HCT116 (cell line): ENCODE results near the gene ELOVL5. TPM values are rescaled to one million over a fixed set of nuclear protein-coding genes. Genes with fewer than 3 reads are reported as not detected.

Experiments used
- ATAC-seq: fragments of 200-7000 bp; cut with Tn5 transposase; 2 replicates; pipeline ENCODE4 v1.9.1; 2020; ENCODE audit warnings: mild to moderate bottlenecking, moderate library complexity
- BruUV-seq: library from RNA; stranded (reverse); fragments of 400-500 nt; replicated peaks from 2 replicates; lab custom pipeline; 2021; lab: Mats Ljungman, UMichigan
- CTCF ChIA-PET: fragments of 300-600 bp; sonication (Branson Sonifier 250); formaldehyde crosslinking; loops from one replicate; lab custom pipeline; 2021; ENCODE audit warnings: antibody characterized with exemption; lab: Charles Lee
- POLR2A ChIA-PET: fragments of 300-600, 350-600 bp; sonication (Branson Sonifier 250); formaldehyde crosslinking; loops from one replicate; lab custom pipeline; 2021; ENCODE audit warnings: antibody characterized with exemption; lab: Charles Lee
- RAD21 ChIA-PET, 2 experiments: fragments of 300-600 bp; sonication (Branson Sonifier 250); formaldehyde crosslinking; loops; one replicate each; lab custom pipeline; 2023; ENCODE audit warnings: low total read pairs in 2 of 2; ENCODE audit not compliant: uncharacterized antibody in 2 of 2, unreplicated experiment in 2 of 2, low non-redundant PET in 1 of 2; lab: Charles Lee
- DNase-seq: peaks from one replicate; pipeline ENCODE4 v3.0.0-alpha.2; 2010; ENCODE audit warnings: low read depth, low spot score
- H2AFZ ChIP-seq: fragments of 200-600 bp; shearing (Covaris generic), sonication (generic); 2 replicates; pipeline ENCODE4 v1.6.1; 2017; ENCODE audit warnings: low read depth, mixed run types, mixed read lengths, antibody characterized with exemption, low read length; ENCODE audit not compliant: poor library complexity, severe bottlenecking
- H3K27ac ChIP-seq: 2 replicates; pipeline ENCODE4 v1.5.1; 2012; ENCODE audit warnings: low read depth, low read length
- H3K27me3 ChIP-seq: fragments of 200-600 bp; sonication (generic); 2 replicates; pipeline ENCODE4 v1.6.1; 2016; ENCODE audit warnings: mixed run types, low read length, mixed read lengths; ENCODE audit not compliant: insufficient read depth
- H3K36me3 ChIP-seq, 2 experiments: fragments of 200-500 bp in 1 of 2; fragments of 200-600 bp in 1 of 2; sonication (Bioruptor generic) in 1 of 2; sonication (generic) in 1 of 2; 2 replicates each; pipeline versions ENCODE4 v1.5.1 to v1.6.1; 2014 to 2016; ENCODE audit warnings: low read length in 2 of 2, inconsistent platforms in 1 of 2, mixed read lengths in 1 of 2, mixed run types in 1 of 2; ENCODE audit not compliant: insufficient read depth in 2 of 2, control insufficient read depth in 1 of 2
- H3K4me1 ChIP-seq, 2 experiments: fragments of 200-600 bp in 1 of 2; sonication (generic) in 1 of 2; 2 replicates each; pipeline versions ENCODE4 v1.5.1 to v1.6.1; 2012 to 2017; ENCODE audit warnings: low read length in 2 of 2, inconsistent platforms in 1 of 2, mild to moderate bottlenecking in 1 of 2, mixed read lengths in 1 of 2, mixed run types in 1 of 2, moderate library complexity in 1 of 2; ENCODE audit not compliant: insufficient read depth in 2 of 2, control insufficient read depth in 1 of 2
- H3K4me2 ChIP-seq: fragments of 200-600 bp; sonication (generic); 2 replicates; pipeline ENCODE4 v1.6.1; 2017; ENCODE audit warnings: mixed run types, low read length, mixed read lengths
- H3K4me3 ChIP-seq, 2 experiments: fragments of 200-600 bp in 1 of 2; sonication (generic) in 1 of 2; replicated peaks in 1 of 2; 2 replicates each; pipeline ENCODE4 v1.5.1; 2011 to 2016; ENCODE audit warnings: low read length in 2 of 2, control low read depth in 1 of 2, low read depth in 1 of 2, mild to moderate bottlenecking in 1 of 2, mixed read lengths in 1 of 2, mixed run types in 1 of 2
- H3K79me2 ChIP-seq: fragments of 200-600 bp; sonication (generic); 2 replicates; pipeline ENCODE4 v1.6.1; 2017; ENCODE audit warnings: mild to moderate bottlenecking, mixed run types, low read length, moderate library complexity, mixed read lengths; ENCODE audit not compliant: insufficient read depth
- H3K9ac ChIP-seq: fragments of 200-600 bp; sonication (generic); 2 replicates; pipeline ENCODE4 v1.6.1; 2016; ENCODE audit warnings: low read length, mixed read lengths
- H3K9me2 ChIP-seq: fragments of 200-600 bp; sonication (generic), shearing (Covaris generic); 2 replicates; pipeline ENCODE4 v1.6.1; 2017; ENCODE audit warnings: mixed run types, mild to moderate bottlenecking, moderate library complexity; ENCODE audit not compliant: insufficient read depth
- H3K9me3 ChIP-seq, 2 experiments: fragments of 200-500 bp in 1 of 2; fragments of 200-600 bp in 1 of 2; sonication (Bioruptor generic) in 1 of 2; sonication (generic) in 1 of 2; 2 replicates each; pipeline ENCODE4 v1.6.1; 2014 to 2017; ENCODE audit warnings: low read length in 2 of 2, mixed read lengths in 2 of 2, inconsistent platforms in 1 of 2, low read depth in 1 of 2, mild to moderate bottlenecking in 1 of 2, mixed run types in 1 of 2, moderate library complexity in 1 of 2; ENCODE audit not compliant: control insufficient read depth in 1 of 2, insufficient read depth in 1 of 2
- H4K20me1 ChIP-seq: fragments of 200-600 bp; sonication (generic), shearing (Covaris generic); 2 replicates; pipeline ENCODE4 v1.6.1; 2017; ENCODE audit warnings: mixed run types, mild to moderate bottlenecking, moderate library complexity; ENCODE audit not compliant: insufficient read depth
- ATF3 ChIP-seq: IDR thresholded peaks from 2 replicates; pipeline ENCODE4 v1.6.1; 2012
- EGR1 ChIP-seq: IDR thresholded peaks from 2 replicates; pipeline ENCODE4 v1.6.1; 2012; ENCODE audit warnings: low read depth
- ELF1 ChIP-seq: IDR thresholded peaks from 2 replicates; pipeline ENCODE4 v1.6.1; 2012; ENCODE audit warnings: low read depth, borderline replicate concordance
- EZH2phosphoT487 ChIP-seq: fragments of 200-600 bp; IDR thresholded peaks from 2 replicates; pipeline ENCODE4 v1.6.1; 2018; ENCODE audit warnings: antibody characterized with exemption, borderline replicate concordance
- FOSL1 ChIP-seq: IDR thresholded peaks from 2 replicates; pipeline ENCODE4 v1.6.1; 2012; ENCODE audit warnings: low read depth
- JUND ChIP-seq: IDR thresholded peaks from 2 replicates; pipeline ENCODE4 v1.6.1; 2012
- POLR2A ChIP-seq: IDR thresholded peaks from 2 replicates; pipeline ENCODE4 v1.7.0; 2011; ENCODE audit warnings: borderline replicate concordance; ENCODE audit not compliant: insufficient read depth, insufficient read length; ENCODE audit errors: extremely low read depth
- POLR2AphosphoS5 ChIP-seq: IDR thresholded peaks from 2 replicates; pipeline ENCODE4 v1.6.1; 2011; ENCODE audit warnings: mild to moderate bottlenecking, low read depth, low read length, moderate library complexity
- RAD21 ChIP-seq: IDR thresholded peaks from 2 replicates; pipeline ENCODE4 v1.6.1; 2012; ENCODE audit warnings: low read depth, mild to moderate bottlenecking
- SIN3A ChIP-seq: IDR thresholded peaks from 2 replicates; pipeline ENCODE4 v1.6.1; 2012; ENCODE audit warnings: low read depth
- SRF ChIP-seq: IDR thresholded peaks from 2 replicates; pipeline ENCODE4 v1.6.1; 2012; ENCODE audit warnings: low read depth
- TCF7L2 ChIP-seq: IDR thresholded peaks from 2 replicates; pipeline ENCODE4 v1.7.0; 2011; ENCODE audit warnings: borderline replicate concordance, inconsistent platforms; ENCODE audit not compliant: insufficient read depth, insufficient read length; ENCODE audit errors: extremely low read depth
- ZBTB33 ChIP-seq: IDR thresholded peaks from 2 replicates; pipeline ENCODE4 v1.6.1; 2011; ENCODE audit warnings: mild to moderate bottlenecking, low read length, moderate library complexity; ENCODE audit not compliant: insufficient replicate concordance; ENCODE audit errors: extremely low read depth
- ZFX ChIP-seq: fragments of 450-650 bp; IDR thresholded peaks from 2 replicates; pipeline ENCODE4 v1.6.1; 2017
- ZNF274 ChIP-seq: fragments of 200-500 bp; sonication (Bioruptor generic); IDR thresholded peaks from 2 replicates; pipeline ENCODE4 v1.6.1; 2014; ENCODE audit warnings: mild to moderate bottlenecking, low read depth, low read length, inconsistent platforms
- intact Hi-C: fragments of 100-400 bp; cut with micrococcal nuclease; formaldehyde crosslinking; loops from 2 replicates; pipeline ENCODE4 v1.10.0; 2022
- total RNA-seq: library from RNA; stranded (reverse); gene quantifications from one replicate; pipeline ENCODE4 v1.2.1, GENCODE V29; 2021; ENCODE audit not compliant: unreplicated experiment
- TF ChIP-seq, protein P1 (sequence below): IDR thresholded peaks from 2 replicates; pipeline ENCODE4 v1.6.1; 2012

The ELOVL5 gene
- total RNA-seq, 1 experiment from 2014 or later: 85.3 TPM

- no peak for ATAC-seq
- no peak for DNase-seq
- BruUV-seq: no TSS peak
Observed at GRCh38 chr6:53313784-53314400, 34.9 kb downstream of the ELOVL5 start.

DNA sequence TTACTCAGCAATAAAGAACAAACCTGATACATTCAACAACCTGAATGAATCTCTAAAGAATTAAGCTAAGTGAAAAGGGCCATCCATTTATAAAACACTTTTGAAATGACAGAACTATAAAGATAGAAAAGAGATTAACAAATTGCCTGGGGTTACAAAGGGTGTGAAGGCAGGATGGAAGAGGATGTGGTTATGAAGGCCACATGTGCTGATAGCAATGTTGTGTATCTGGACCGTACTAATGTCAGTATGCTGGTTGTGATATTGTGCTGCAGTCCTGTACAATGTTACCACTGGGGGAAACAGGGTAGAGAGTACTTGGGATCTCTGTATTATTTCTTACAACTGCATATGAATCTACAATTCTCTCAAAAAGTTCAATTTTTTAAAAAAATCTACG is 36.4 kb downstream of the ELOVL5 start:
- Histone ChIP-seq H3K4me1 (peaks cover 0 to 9% of the 10 kb centered on the region in 2 experiments; a peak in 2 of 4 replicates), H3K9me2 (no peaks in the 10 kb centered on the region), H3K9ac (no peak overlapping the region), H2AFZ (no peak overlapping the region), H3K27ac (no peak overlapping the region), H3K79me2 (peaks cover 97% of the 10 kb centered on the region), H4K20me1 (peaks cover 5% of the 10 kb centered on the region; the same call in 1 of the 2 replicates), H3K36me3 (no peaks in the 10 kb centered on the region), H3K4me2 (no peak overlapping the region), H3K9me3 (no peaks in the 10 kb centered on the region), H3K27me3 (no peaks in the 10 kb centered on the region), H3K4me3 (no peak overlapping the region)
- CTCF ChIA-PET: no interaction called here
- intact Hi-C loops: no loop called here
- DNase-seq (no peak), ATAC-seq (no peak)
- POLR2A ChIA-PET: no interaction called here
- no TSS peak for BruUV-seq
- RAD21 ChIA-PET: no interaction called here
- TF ChIP-seq ZBTB33: no peak
- no peak for TF ChIP-seq SIN3A
- TF ChIP-seq TCF7L2: no peak
- TF ChIP-seq ELF1: no peak
- TF ChIP-seq POLR2AphosphoS5: no peak
- no peak for TF ChIP-seq JUND
- TF ChIP-seq ZFX: no peak
- TF ChIP-seq EZH2phosphoT487: no peak
- TF ChIP-seq SRF: no peak
- TF ChIP-seq, protein P1, sequence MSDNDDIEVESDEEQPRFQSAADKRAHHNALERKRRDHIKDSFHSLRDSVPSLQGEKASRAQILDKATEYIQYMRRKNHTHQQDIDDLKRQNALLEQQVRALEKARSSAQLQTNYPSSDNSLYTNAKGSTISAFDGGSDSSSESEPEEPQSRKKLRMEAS: no peak
- TF ChIP-seq POLR2A: no peak
- TF ChIP-seq RAD21: no peak
- TF ChIP-seq ZNF274: no peak
- TF ChIP-seq EGR1: no peak
- no peak for TF ChIP-seq ATF3

More at GRCh38 chr6:53313784-53314400, 34.9 kb downstream of the ELOVL5 start:
- ChIA-PET POLR2A (no interaction called here), RAD21 (no interaction called here), CTCF (no interaction called here)
- intact Hi-C loops: no loop called here
- H3K4me3 ChIP-seq: no peak overlapping the region
- no peaks in the 10 kb centered on the region for H3K9me2 ChIP-seq
- peaks cover 95% of the 10 kb centered on the region for H3K79me2 ChIP-seq
- H2AFZ ChIP-seq: no peak overlapping the region
- no peak for TF ChIP-seq EZH2phosphoT487
- no peak for TF ChIP-seq FOSL1
- no peak overlapping the region for H3K9ac ChIP-seq
- H3K4me1 ChIP-seq: peaks cover 0 to 9% of the 10 kb centered on the region in 2 experiments; a peak in 2 of 4 replicates
- H3K36me3 ChIP-seq: no peaks in the 10 kb centered on the region
- H3K4me2 ChIP-seq: no peak overlapping the region
- H4K20me1 ChIP-seq: peaks cover 5% of the 10 kb centered on the region; the same call in 1 of the 2 replicates
- H3K27me3 ChIP-seq: no peaks in the 10 kb centered on the region
- no peaks in the 10 kb centered on the region for H3K9me3 ChIP-seq
- H3K27ac ChIP-seq: no peak overlapping the region
